Kidney (tissue), 14 donors: Measurements from ENCODE around the gene ZNF384. TPM values are rescaled to one million over a fixed set of nuclear protein-coding genes. Genes with fewer than 3 reads are reported as not detected.
A peak's percentile ranks its signal among the peaks of the same experiment; 100 is the strongest.

ENCODE experiments used
- DNase-seq, 5 donors: peaks; one replicate each; pipeline ENCODE4 v3.0.0-alpha.2; 2013 to 2020
- FAIRE-seq: peaks from 2 replicates; lab custom pipeline; 2012; peaks lifted over from hg19 to GRCh38; lab: Jason Lieb, UNC
- H3K27ac ChIP-seq, 2 donors: one replicate each; pipeline ENCODE4 v1.7.0; 2013; ENCODE audit warnings: low read depth in 2 of 2, low read length in 2 of 2, inconsistent platforms in 1 of 2
- H3K27me3 ChIP-seq: one replicate; pipeline ENCODE4 v1.7.1; 2013; ENCODE audit warnings: low read length, inconsistent platforms; ENCODE audit not compliant: control insufficient read depth, insufficient read depth
- H3K36me3 ChIP-seq, 3 donors: one replicate each; pipeline versions ENCODE4 v1.7.0 to v1.7.1; 2013; ENCODE audit warnings: low read length in 3 of 3, control low read depth in 1 of 3, inconsistent platforms in 1 of 3; ENCODE audit not compliant: insufficient read depth in 3 of 3, control insufficient read depth in 2 of 3
- H3K4me1 ChIP-seq, 3 donors: one replicate each; pipeline versions ENCODE4 v1.7.0 to v1.7.1; 2013; ENCODE audit warnings: low read length in 3 of 3, inconsistent platforms in 1 of 3, low read depth in 1 of 3; ENCODE audit not compliant: control insufficient read depth in 2 of 3, insufficient read depth in 2 of 3
- H3K4me3 ChIP-seq, 3 donors: one replicate each; pipeline versions ENCODE4 v1.7.0 to v1.8.1; 2013; ENCODE audit warnings: low read length in 3 of 3, control low read depth in 1 of 3, inconsistent platforms in 1 of 3
- H3K9ac ChIP-seq, 3 donors: one replicate each; pipeline versions ENCODE4 v1.7.0 to v1.7.1; 2013; ENCODE audit warnings: low read length in 3 of 3, control low read depth in 1 of 3, inconsistent platforms in 1 of 3
- H3K9me3 ChIP-seq, 3 donors: one replicate each; pipeline versions ENCODE4 v1.7.0 to v1.7.1; 2013; ENCODE audit warnings: low read length in 3 of 3, control low read depth in 1 of 3, inconsistent platforms in 1 of 3; ENCODE audit not compliant: control insufficient read depth in 2 of 3, insufficient read depth in 1 of 3
- intact Hi-C: fragments of 100-400 bp; cut with DNase I; formaldehyde crosslinking; loops from one replicate; pipeline ENCODE4 v1.11.1; 2022
- polyA plus RNA-seq: library from polyadenylated mRNA; stranded (reverse); fragments of 350-450 nt; fragmentation: Illumina TruSeq; extraction: RNeasy Lipid Tissue Mini Kit (QIAGEN cat#74804); gene quantifications from one replicate; pipeline ENCODE4 v1.2.3, GENCODE V29; 2014; ENCODE audit warnings: low read depth, low replicate concordance; ENCODE audit not compliant: insufficient read depth
- total RNA-seq: library from RNA; stranded (reverse); fragmentation: NEBNext Ultra II Directional; extraction: Animal tissue kit (Norgen Biotek cat#: 25700); gene quantifications from one replicate; pipeline ENCODE4 v1.2.1, GENCODE V29; 2021
- TF ChIP-seq, protein P1 (sequence below): IDR thresholded peaks from 3 replicates; pipeline ENCODE4 v1.5.1; 2012; ENCODE audit warnings: mild to moderate bottlenecking, moderate library complexity, borderline replicate concordance; ENCODE audit not compliant: insufficient read depth; ENCODE audit errors: extremely low read depth
- donor health status: control.
- donor health status: control.
- donor health status: control.
- donor health status: control.
- donor health status: control.
- donor health status: DM: yes; HTN: yes; CAD: no.
- donor health status: Normal renal cell carcinoma (clear cell type).

Gene ZNF384
- total and polyA plus RNA-seq, 2 donors from 2014 or later: 19.7 to 51.6 TPM

DNA sequence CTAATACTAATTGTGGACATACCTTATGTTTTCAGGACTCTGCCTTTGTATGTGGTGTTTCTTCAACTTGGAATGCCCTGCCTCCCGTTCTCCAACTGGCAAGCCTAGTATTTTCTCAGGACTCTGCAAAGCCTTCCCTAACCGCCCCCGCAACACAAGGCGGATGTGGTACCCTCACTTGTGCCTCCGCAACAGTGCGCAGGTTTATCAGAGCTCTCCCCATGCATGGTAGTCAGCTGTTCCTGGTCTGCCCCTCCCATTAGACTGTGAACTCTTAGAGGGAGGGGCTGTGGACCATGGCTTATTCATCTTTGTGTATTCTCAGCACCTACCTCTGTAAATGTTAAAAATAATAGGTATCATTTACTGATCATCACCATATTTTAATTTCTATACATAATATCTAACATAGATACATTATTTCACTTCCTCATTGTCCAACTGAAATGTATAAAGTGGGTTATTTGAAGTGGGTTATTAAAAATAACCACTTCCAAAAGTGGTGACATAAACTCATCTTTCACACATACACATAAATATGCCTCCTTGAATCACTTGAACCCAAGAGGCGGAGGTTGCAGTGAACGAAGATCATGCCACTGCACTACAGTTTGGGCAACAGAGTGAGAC, 62.4 kb downstream of the ZNF384 start:
- intact Hi-C loops: no loop called here
- H3K27ac ChIP-seq: no peak overlapping the region
- FAIRE-seq: no peak

DNA sequence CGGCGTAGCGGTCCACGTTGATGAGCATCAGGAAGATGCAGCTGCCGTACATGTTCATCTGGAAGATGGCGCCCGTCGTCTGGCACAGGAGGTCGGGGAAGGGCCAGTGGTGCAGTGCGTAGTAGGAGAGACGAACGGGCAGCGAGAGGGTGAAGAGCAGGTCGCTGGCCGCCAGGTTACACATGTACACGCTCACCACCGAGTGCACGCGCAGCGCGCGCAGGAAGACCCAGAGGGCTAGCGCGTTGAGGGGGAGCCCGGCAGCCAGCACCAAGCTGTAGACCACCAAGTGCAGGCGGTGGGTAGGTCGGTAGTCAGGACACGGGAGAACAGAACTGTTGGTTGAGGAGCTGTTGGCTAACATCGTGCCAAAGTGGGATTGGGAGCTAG, 68.3 kb downstream of the ZNF384 start:
- no peaks in the 10 kb centered on the region for H3K9me3 ChIP-seq
- intact Hi-C loops: no loop called here
- no peak for FAIRE-seq
- no peak for DNase-seq
- H3K27me3 ChIP-seq: no peaks in the 10 kb centered on the region
- H3K36me3 ChIP-seq: no peaks in the 10 kb centered on the region
- H3K4me1 ChIP-seq: peaks cover 0 to 8% (median 0%) of the 10 kb centered on the region in 3 donors
- TF ChIP-seq, protein P1, sequence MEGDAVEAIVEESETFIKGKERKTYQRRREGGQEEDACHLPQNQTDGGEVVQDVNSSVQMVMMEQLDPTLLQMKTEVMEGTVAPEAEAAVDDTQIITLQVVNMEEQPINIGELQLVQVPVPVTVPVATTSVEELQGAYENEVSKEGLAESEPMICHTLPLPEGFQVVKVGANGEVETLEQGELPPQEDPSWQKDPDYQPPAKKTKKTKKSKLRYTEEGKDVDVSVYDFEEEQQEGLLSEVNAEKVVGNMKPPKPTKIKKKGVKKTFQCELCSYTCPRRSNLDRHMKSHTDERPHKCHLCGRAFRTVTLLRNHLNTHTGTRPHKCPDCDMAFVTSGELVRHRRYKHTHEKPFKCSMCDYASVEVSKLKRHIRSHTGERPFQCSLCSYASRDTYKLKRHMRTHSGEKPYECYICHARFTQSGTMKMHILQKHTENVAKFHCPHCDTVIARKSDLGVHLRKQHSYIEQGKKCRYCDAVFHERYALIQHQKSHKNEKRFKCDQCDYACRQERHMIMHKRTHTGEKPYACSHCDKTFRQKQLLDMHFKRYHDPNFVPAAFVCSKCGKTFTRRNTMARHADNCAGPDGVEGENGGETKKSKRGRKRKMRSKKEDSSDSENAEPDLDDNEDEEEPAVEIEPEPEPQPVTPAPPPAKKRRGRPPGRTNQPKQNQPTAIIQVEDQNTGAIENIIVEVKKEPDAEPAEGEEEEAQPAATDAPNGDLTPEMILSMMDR: no peak
- no peak overlapping the region for H3K4me3 ChIP-seq
- H3K27ac ChIP-seq: no peak overlapping the region
- H3K9ac ChIP-seq: peak overlapping the region in 1 of 3 donors; percentile 12

More for the DNA sequence above, 62.4 kb downstream of the ZNF384 start:
- Histone ChIP-seq H3K4me3 (no peak overlapping the region), H3K36me3 (no peaks in the 10 kb centered on the region), H3K27me3 (no peaks in the 10 kb centered on the region), H3K4me1 (no peaks in the 10 kb centered on the region), H3K9me3 (no peaks in the 10 kb centered on the region), H3K9ac (no peak overlapping the region)
- no peak for DNase-seq
- TF ChIP-seq, protein P1: no peak

DNA sequence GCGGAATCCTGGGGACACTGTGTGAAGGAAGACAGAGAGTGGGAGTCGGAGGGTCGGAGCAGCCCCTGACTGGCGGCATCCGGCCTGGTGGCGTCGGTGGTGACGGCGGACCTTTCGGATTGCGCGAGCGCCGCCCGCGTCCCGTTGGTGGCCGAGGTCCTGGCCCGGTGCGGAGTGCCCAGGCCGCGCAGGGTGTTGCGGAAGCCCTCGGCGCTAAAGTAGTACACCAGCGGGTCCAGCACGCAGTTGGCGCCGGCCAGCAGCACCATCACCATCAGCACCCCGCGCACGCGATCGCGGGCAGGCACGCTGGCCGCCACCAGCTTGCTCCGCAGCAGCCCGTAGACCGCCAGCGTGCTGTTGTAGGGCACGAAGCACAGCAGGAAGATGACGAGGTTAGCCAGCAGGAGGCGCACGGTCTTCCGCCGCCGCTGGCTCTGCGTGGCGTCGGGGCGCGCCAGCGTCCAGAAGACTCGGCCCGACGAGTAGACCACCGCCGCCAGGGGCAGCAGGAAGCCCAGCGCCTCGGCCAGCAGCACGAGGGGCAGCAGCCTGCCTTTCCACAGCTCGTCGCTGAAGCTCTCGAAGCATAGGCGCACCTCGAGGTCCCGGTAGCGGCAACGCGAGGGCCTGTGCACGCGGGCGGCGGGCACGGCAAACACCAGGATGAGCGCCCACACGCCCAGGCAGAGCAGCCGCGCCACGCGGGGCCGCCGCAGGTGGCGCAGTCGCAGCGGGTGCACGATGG, 68.9 kb downstream of the ZNF384 start:
- Histone ChIP-seq H3K36me3 (no peaks in the 10 kb centered on the region), H3K9me3 (no peaks in the 10 kb centered on the region)
- TF ChIP-seq, protein P1: peak; percentile 55

More for the DNA sequence above, 68.9 kb downstream of the ZNF384 start:
- Histone ChIP-seq H3K4me3 (no peak overlapping the region), H3K9ac (peak overlapping the region in 1 of 3 donors; percentile 12), H3K27me3 (no peaks in the 10 kb centered on the region), H3K4me1 (peaks cover 0 to 8% (median 0%) of the 10 kb centered on the region in 3 donors), H3K27ac (no peak overlapping the region)
- DNase-seq: peak; percentile 75 to 92 (median 90)
- intact Hi-C loops: no loop called here
- FAIRE-seq: no peak
